DND-41 (cell line): ENCODE results near the gene BNIP2.

Source experiments
- CTCF ChIP-seq: IDR thresholded peaks from 2 replicates; pipeline ENCODE4 v1.5.1; 2012; ENCODE audit warnings: borderline replicate concordance, low read length, moderate library complexity, mild to moderate bottlenecking; ENCODE audit not compliant: poor library complexity, severe bottlenecking; ENCODE audit errors: extremely low read depth
- EZH2 ChIP-seq: IDR thresholded peaks from 3 replicates; pipeline ENCODE4 v1.6.1; 2012; ENCODE audit warnings: borderline replicate concordance, low read depth, mild to moderate bottlenecking, moderate library complexity, low read length, inconsistent platforms; ENCODE audit not compliant: severe bottlenecking

GRCh38 chr15:59636184-59636583 is 52.9 kb downstream of the BNIP2 start:
- TF ChIP-seq CTCF, result no peak
- no peak for TF ChIP-seq EZH2
